Limb (tissue), 2 donors: ENCODE results near the gene CEP55.

Experiments
- DNase-seq, 2 donors: peaks; one replicate each; pipeline ENCODE4 v3.0.0-alpha.2; 2016; ENCODE audit errors: extremely low spot score in 2 of 2

CEP55 gene

GRCh38 chr10:93469454-93469853 lies 27.0 kb upstream of the CEP55 start:
- DNase-seq, result no peak

- DNase-seq, result no peak
Measured at GRCh38 chr10:93471110-93471651, 25.2 kb upstream of the CEP55 start.

- no peak for DNase-seq
Measured at GRCh38 chr10:93473161-93473560, 23.3 kb upstream of the CEP55 start.

- DNase-seq, result no peak
Measured at GRCh38 chr10:93473804-93474472, 22.5 kb upstream of the CEP55 start.

- no peak for DNase-seq
Measured at GRCh38 chr10:93475227-93475626, 21.2 kb upstream of the CEP55 start.

GRCh38 chr10:93475871-93476270 lies 20.5 kb upstream of the CEP55 start:
- DNase-seq, result no peak

GRCh38 chr10:93476756-93477155 lies 19.7 kb upstream of the CEP55 start:
- no peak for DNase-seq

- no peak for DNase-seq
Measured at GRCh38 chr10:93478873-93479272, 17.5 kb upstream of the CEP55 start.

GRCh38 chr10:93481637-93482144 lies 14.7 kb upstream of the CEP55 start:
- DNase-seq, result no peak

- peak; percentile 78 to 90 for DNase-seq
Measured at GRCh38 chr10:93482145-93482834, 14.1 kb upstream of the CEP55 start, which contains the start of gene MYOF. Gene MYOF, minus strand, starts transcription at chr10:93482334. Its CDS starts 140 bp downstream, at chr10:93482194.

- DNase-seq, result no peak
Measured at GRCh38 chr10:93485690-93486089, 10.7 kb upstream of the CEP55 start.

- DNase-seq, result peak; percentile 13 to 36
Measured at GRCh38 chr10:93488956-93489528, 7.4 kb upstream of the CEP55 start.

GRCh38 chr10:93491602-93492121 lies 4.8 kb upstream of the CEP55 start:
- no peak for DNase-seq

GRCh38 chr10:93493162-93493561 lies 3.2 kb upstream of the CEP55 start:
- no peak for DNase-seq

- no peak for DNase-seq
Measured at GRCh38 chr10:93494494-93494893, 1.9 kb upstream of the CEP55 start.

- peak in 1 of 2 donors; percentile 42 for DNase-seq
Measured at GRCh38 chr10:93495654-93496321, 624 bp upstream of the CEP55 start.

GRCh38 chr10:93498166-93498565 lies 1.8 kb downstream of the CEP55 start:
- no peak for DNase-seq

- DNase-seq, result no peak
Measured at GRCh38 chr10:93501650-93502049, 5.2 kb downstream of the CEP55 start.

GRCh38 chr10:93503075-93503474 lies 6.7 kb downstream of the CEP55 start:
- DNase-seq, result no peak

GRCh38 chr10:93505075-93505474 lies 8.7 kb downstream of the CEP55 start:
- no peak for DNase-seq

- no peak for DNase-seq
Measured at GRCh38 chr10:93509816-93510215, 13.4 kb downstream of the CEP55 start.
